HG02759 (cell line): ENCODE results near the gene IL17RC.
"Not testable (repeated sequence)": the region's sequence is repeated elsewhere in the genome, so short reads cannot be mapped to it uniquely, and the experiment has no call there.

Experiments
- ATAC-seq: cut with Tn5 transposase; IDR thresholded peaks from one replicate; pipeline ENCODE4 v1.9.1; 2021; ENCODE audit warnings: mild to moderate bottlenecking, moderate library complexity; ENCODE audit not compliant: unreplicated experiment

IL17RC gene, protein sequence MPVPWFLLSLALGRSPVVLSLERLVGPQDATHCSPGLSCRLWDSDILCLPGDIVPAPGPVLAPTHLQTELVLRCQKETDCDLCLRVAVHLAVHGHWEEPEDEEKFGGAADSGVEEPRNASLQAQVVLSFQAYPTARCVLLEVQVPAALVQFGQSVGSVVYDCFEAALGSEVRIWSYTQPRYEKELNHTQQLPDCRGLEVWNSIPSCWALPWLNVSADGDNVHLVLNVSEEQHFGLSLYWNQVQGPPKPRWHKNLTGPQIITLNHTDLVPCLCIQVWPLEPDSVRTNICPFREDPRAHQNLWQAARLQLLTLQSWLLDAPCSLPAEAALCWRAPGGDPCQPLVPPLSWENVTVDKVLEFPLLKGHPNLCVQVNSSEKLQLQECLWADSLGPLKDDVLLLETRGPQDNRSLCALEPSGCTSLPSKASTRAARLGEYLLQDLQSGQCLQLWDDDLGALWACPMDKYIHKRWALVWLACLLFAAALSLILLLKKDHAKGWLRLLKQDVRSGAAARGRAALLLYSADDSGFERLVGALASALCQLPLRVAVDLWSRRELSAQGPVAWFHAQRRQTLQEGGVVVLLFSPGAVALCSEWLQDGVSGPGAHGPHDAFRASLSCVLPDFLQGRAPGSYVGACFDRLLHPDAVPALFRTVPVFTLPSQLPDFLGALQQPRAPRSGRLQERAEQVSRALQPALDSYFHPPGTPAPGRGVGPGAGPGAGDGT

DNA sequence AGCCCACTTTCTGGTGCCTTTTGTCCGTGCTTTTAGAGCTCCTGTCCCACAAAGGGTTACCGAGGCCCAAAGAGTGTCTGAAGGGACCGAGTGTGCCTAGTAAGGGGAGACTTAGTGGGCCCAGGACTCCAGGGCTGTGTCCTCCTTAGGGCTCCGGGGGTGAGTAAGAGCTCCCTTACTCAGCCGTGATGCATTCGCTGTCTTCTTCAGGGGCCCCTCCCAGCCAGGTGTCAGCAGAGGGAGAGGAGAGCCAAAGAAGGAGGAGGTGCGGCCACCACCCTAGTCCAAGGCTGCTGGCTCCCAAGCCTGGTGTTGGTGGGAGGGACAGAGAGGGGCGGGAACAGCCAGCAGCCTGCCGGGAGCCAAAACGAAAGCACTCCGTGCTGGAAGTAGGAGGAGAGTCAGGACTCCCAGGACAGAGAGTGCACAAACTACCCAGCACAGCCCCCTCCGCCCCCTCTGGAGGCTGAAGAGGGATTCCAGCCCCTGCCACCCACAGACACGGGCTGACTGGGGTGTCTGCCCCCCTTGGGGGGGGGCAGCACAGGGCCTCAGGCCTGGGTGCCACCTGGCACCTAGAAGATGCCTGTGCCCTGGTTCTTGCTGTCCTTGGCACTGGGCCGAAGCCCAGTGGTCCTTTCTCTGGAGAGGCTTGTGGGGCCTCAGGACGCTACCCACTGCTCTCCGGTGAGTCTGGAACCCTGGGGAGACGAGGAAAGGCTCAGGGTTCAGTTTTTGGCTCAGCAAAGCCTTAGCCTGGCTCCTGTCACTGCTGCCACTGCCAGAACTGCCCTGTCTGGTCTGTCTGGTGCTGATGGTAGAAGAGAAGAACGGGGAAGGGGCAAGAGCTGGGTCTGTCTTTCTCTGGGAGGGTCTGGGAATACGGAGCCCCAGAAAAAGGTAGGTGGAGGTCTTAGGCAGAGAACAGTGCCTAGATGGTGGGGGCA is at the start of gene IL17RC:
Gene IL17RC, plus strand, starts transcription at position 365 of the 947 bp plus-strand sequence. Its CDS starts 218 bp downstream, at position 583.
- no peak for ATAC-seq

DNA sequence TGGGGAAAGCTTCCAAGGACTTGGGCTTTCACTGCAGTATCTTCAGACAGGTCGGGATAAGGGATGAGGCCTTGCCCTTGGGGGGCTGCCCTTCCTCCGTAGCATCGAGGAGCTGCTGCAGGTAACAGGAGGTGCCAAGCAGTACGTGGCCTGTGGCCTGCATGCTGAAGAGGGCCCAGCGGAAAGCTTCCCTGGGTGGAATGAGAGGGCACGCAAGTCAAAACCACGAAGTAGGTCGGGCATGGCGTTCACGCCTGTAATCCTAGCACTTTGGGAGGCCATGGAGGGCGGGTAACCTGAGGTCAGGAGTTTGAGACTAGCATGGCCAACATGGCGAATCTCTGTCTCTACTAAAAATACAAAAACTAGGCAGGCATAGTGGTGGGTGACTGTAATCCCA is 49.8 kb upstream of the IL17RC start:
- ATAC-seq, result no peak

DNA sequence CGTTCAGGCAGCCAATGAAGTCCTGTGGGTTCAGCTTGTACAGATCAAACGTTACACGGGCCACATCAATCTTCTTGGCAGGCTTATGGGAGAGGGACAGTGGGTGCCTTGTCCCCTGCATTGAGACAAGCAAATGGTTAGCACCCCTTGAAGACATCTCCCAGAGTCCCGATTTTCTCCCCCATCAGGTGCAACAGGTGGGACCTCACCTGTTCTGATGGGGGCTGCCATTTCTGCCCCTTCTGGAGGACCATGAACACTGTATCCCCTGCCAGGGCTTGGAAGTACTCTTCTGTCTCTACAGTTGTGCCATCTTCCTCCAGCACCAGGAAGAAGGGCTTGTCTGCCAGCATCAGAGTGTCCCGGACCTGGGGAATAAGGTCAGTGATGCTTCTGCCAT is 46.9 kb upstream of the IL17RC start:
- no peak for ATAC-seq

DNA sequence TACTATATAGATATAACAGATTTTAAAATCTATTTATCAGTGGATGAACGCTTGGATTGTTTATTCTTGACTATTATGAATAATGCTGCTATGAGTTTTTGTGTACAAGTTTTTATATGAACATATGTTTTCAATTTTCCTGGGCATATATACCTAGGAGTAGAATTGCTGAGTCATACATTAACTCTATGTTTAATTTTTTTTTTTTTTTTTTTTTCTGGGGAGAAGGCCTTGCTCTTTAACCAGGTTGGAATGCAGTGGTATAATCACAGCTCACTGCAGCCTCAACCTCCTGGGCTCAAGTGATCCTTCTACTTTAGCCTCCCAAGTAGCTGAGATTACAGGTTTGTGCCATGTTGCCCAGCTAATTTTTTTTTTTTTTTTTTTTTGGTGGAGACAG is 45.9 kb upstream of the IL17RC start:
- ATAC-seq, result no peak

DNA sequence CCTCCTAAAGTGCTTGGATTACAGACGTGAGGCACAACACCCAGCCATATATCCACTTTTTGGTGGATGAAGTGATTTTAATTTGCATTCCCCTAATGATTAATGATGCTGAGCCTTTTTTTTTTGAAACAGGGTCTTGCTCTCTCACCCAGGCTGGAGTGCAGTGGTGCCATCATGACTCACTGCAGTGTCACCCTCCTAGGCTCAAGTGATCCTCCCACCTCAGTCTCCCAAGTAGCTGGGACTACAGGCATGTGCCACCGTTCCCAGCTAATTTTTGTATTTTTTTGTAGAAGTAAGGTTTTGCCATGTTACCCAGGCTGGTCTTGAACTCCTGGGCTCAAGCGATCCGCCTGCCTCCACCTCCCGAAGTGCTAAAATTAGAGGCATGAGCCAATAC is 44.8 kb upstream of the IL17RC start:
- not testable (repeated sequence) for ATAC-seq

DNA sequence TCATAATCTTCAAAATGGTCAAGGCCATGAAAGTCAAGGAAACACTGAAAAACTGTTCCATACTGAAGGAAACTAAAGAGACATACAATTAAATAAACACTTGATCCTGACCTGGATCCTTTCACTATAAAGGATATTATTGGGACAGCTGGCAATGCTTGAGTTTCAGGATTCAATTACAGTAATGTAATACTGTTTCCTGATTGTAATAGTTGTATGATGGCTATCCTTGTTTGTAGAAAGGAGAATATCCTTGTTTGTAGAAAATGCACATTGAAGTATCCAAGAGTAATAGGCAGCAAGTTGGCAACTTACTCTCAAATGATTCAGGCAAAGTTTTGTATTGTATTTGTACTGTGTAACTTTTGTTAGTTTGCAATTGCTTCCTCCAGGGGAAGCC is 41.5 kb upstream of the IL17RC start:
- no peak for ATAC-seq

DNA sequence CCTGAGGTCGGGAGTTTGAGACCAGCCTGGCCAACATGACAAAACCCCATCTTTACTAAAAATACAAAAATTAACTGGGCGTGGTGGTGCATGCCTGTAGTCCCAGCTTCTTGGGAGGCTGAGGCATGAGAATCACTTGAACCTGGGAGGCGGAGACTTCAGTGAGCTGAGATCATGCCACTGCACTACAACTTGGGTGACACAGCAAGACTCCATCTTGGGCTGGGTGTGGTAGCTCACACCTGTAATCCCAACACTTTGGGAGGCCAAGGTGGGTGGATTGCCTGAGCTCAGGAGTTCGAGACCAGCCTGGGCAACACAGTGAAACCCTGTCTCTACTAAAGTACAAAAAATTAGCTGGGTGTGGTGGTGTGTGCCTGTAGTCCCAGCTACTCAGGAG is 40.6 kb upstream of the IL17RC start:
- not testable (repeated sequence) for ATAC-seq

DNA sequence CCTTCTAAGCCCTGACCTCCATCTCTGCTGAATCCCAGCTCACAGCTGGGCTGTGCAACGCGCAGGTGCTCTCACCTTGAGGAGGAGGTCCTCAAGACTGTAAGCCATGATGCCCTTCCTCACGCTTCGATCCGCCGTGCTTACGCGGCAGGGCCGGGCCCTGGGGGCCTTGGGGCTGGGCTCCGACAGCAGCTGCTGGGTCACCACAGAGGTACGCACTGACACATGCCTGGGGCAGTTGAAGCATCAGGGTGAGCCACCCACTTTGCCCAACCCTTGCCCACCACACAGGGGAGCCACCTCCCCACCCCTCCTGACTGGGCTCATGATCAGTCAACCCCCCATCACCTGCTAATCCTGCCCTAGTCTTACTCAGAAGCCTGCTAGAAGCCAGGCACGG is 39.9 kb upstream of the IL17RC start:
- ATAC-seq, result no peak

DNA sequence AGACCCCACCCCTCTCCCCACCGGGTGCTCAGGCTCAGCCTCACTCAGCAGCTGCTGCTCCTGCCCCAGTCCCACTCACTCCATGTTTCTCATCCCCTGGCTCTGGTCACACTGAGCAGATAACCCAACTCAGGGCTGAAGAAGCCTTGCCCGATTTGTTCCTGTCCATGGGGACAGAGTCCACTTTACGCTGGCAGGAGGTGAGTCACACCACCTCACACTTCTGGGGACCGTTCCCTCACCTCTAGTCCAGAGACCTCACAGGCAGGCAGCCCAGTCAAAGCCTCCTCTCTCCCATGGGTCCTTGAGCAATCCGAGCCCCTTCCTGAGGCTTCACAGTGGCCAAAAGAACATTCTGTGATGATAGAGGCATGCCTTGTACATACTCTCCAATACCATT is 38.2 kb upstream of the IL17RC start:
- ATAC-seq, result no peak

DNA sequence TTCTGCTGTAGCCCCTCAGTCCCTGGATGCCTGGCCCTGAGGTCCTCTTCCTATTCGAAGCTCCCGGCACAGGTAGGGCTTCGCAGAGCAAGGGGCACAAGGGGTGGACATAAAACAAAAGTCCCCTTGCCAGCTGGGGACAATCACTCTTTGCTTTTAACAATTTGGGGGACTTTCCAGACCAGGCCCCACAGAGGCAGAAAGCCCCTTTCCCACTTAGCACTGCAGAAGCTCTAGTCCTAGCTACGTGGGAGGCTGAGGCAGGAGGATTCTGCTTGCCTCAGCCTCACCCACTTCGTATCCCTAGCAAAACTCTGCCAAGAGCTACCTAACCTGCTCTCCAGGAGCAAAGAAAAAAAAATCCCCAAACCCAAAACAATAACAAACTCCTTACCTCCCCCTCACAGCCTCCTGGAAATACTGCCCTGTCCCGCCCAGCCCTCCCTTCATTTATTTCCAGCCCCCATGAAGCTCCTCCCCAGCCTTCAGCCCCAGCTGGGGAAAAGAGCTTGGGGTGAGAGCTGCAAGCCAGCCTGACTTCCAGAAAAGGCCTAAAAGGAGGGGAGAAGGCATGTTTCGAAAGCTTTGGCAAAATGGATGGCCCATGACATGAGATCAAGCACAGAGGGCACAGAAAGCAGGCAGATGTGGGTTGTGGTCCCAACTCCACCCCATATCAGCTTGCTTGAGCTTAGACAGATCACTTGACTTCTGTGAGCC is 36.9 kb upstream of the IL17RC start, which contains the start of gene CIDEC:
Gene CIDEC, minus strand, starts transcription at position 424 of the 720 bp plus-strand sequence. CDS start 1,767 bp downstream, outside the sequence.
- ATAC-seq, result no peak

DNA sequence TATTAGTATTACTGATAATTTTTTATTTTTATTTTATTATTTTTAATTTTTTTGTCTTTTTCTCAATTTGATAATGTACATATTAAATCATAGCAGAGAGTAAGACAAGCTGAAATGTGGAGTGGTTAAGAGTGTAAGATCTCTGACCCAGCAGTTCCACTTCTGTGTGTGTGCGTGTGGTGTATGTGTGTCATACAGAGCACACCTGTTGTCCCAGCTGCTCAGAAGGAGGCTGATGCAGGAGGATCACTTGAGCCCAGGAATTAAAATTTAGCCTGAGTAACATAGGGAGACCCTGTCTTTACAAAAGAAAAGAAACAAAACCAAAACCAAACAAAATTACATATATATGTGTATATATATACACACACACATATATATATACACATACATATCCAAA is 35.5 kb upstream of the IL17RC start:
- ATAC-seq, result no peak

DNA sequence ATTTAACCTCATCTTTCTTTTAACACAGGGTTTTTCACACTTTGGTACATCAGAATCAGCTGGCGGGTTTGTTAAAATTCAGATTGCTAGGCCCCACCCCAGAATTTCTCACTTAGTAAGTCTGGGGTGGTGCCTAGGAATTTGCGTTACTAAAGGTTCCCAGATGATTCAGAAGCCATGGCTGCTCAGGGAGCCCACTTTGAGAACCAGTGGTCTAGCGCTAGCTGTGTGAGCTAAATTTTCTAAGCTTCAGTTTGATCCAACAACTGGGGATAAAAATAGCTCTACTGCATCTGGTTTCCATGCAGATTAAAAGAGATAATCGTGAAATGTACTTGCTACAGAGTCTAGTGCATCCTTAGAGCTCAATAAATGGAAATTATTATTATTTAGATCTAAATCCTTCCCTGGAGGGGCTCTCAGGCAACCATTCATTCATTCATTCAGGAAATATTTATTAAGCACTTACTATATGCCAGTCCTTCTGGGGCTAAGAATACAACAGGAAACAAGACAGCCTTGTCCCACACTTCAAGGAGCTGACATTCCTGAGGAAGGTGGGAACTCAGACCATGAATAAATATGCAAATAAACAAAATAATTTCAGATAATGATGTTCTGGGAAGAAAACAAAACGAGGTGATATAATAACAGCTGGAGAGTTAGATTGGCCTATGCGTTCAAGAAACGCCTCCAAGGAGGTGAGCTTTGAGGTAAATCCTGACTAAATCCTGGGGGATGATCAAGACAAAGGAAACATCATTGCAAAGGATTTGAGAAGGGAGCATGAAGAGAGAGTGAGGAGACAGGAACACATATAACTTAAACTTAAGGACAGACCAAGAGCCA is 33.0 kb upstream of the IL17RC start:
- no peak for ATAC-seq

DNA sequence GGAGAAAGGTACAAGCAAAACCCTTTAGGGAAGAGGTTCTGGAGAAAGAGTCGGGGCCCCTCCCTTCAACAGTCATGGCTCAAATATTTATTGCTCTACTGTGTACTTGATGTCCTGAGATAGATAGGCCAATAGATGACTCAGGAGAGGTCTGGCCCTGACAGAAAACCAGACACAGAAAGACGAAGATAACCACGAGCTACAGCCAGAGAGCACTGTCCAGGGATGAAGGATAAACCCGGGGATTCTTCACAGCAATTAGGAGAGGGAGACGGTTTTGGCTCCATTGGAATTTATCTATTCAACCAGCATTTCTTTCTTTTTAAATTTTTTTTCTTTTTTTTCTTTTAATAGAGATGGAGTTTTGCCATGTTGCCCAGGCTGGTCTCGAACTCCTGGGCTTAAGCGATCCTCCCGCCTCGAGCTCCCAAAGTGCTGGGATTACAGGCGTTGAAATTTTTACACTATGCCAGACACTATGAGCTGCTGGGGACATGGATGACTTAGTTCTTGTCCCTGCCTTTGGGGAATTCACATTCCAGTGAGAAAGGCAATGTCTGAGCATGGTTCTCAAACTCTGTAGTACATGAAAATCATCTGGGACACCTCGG is 32.2 kb upstream of the IL17RC start:
- ATAC-seq, result no peak

DNA sequence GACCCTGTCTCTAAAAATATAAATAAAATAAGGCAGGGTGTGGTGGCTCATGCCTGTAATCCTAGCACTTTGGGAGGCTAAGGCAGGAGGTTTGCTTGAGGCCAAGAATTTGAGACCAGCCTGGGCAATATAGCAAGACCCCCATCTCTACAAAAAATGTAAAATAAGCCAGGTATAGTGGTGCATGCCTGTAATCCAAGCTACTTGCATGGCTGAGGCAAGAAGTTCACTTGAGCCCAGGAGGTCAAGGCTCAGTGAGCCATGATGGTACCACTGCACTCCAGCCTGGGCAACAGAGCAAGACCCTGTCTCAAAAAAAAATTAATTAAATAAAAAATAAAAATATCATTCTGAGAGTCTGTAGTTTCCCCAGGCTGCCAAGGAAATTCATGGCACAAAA is 30.6 kb upstream of the IL17RC start:
- no peak for ATAC-seq

DNA sequence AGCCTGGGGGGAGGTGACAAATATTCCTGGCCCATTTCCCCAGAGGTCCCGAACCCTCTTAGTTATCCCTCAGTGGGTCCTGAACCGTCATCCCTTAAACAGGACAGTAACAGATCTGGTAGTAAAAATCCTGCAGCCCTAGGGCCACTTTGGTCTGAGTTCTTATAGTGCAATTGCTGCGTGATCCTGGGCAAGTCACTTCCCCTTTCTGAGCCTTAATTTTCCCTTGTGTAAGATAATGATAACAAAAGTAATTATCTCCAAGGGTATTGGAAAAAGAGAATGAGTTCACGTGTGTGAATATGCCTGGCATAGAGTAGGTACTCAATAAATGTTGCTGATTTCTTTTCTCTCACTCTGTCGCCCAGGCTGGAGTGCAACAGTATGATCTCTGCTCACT is 29.4 kb upstream of the IL17RC start:
- no peak for ATAC-seq

DNA sequence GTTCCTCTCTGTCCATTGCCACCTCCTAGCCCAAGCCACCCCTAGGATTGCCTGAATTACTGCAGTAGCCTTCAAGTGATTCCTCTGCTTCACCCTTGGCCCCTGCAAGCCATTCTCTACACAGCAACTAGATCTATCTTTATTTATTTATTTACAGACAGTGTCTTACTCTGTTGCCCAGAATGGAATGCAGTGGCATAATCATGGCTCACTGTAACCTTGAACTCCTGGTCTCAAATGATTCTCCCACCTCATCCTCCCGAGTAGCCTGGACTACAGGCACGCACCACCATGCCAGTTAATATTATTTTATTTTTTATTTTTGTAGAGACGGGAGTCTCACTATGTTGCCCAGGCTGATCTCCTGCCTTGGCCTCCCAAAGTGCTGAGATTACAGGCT is 28.4 kb upstream of the IL17RC start:
- ATAC-seq, result no peak

DNA sequence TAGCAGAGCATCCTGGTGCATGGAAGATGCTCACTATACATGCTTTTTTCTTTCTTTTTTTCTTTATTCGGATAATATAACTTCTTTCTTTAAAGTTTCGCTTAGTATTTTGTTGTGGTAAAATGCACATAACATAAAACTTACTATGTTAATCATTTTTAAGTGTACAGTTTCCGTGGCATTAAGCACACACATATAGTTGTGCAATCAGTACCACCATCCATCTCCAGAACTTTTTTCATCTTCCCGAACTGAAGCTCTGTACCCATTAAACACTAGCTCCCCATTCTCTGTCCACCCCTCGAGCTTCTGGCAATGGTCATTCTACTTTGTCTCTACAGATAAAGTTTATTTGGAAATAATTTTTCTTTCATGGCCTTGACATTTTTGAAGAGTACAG is 27.5 kb upstream of the IL17RC start:
- no peak for ATAC-seq

DNA sequence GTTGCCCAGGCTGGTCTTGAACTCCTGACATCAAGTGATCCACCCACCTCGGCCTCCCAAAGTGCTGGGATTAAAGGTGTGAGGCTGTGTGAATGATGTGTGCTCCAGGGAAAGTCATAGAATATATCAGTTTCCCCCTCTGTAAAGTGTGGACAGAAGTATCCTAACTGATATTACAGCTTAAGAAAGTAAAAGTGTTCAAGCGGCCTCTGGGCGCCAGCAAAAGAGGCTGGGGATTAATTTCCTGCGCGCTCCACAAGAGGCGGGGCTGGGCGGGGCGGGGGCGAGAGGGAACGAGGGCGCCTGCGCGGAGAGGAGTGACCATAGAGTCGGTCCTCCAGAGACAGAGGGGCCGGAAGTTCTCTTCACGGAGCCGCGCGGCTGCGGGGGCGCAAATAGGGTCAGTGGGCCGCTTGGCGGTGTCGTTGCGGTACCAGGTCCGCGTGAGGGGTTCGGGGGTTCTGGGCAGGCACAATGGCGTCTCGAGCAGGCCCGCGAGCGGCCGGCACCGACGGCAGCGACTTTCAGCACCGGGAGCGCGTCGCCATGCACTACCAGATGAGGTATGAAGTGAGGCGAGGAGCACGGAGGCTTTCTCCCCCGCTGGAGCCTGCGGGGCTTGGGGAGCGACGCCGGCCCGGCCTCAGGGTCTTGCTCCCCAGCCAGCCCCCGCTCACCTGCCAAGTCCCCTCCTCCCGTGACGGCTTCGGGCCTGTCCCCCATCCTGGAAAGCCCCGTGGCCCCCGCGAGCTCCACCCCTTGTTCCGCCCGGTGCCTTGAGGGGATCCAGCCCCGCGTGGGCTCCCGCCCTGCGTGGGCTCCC is 26.4 kb upstream of the IL17RC start, which contains the start of gene JAGN1:
Gene JAGN1, plus strand, starts transcription at position 362 of the 823 bp plus-strand sequence. Its CDS starts 113 bp downstream, at position 475.
- ATAC-seq, result peak; percentile 85
